Measurements from ENCODE around the gene UTY.

UTY gene

DNA sequence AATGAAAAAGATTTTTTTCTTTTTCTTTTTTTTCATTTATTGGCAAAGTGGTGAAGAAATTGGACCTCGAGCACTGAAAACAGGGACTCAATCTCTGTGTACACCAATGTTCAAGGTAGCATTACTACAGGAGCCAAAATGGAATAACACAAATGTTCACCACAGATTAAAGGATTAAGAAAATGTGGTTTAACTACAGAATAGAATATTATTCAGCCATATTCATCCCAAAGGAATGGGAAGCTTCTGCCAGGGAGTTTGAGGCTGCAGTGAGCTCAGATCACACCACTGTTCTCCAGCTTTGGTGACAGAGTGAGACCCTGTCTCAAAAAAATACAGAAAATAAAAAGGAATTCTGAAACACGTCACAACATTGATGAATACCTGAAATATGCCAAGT, 81.0 kb downstream of the UTY start:
- DNase-seq: no peak

- DNase-seq: no peak
Observed at GRCh38 chrY:13381110-13381683, 98.6 kb downstream of the UTY start.

DNA sequence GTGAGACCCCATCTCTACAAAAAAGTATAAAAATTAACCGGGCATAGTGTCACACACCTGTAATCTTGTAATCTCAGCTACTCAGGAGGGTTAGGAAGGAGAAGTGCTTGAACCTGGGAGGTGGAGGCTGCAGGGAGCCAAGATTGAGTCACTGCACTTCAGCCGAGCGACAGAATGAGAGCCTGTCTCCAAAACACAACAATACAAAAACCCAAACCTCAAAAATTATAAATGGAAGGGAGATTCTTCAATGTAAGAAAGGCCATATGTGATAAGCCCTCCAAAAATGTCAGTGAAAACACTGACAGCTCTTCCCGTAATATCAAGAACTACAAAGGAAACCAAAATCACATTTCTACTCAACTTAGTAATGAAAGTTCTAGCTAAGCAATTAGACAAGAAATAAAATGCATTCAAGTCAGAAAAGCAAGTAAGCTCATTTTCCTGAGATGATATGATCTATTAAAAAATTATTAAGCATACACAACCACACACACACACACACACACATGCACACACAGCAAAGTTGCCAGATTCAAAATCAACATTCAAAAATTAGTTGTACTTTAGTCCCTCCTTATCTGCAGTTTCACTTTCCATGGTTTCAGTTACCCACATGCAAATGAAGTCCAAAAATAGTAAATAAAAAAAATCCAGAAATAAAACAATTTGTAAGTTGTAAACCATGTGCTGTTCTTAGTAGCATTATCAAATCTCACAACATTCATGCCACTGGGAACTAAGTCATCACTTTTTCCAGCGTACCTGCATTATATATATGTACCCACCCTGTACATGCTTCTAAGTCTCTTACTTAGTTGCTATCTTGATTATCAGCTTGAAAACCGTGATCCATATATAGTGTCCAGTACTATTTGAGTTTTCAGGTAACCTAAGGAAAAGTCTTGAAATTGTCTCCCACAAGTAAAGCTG, 108.7 kb downstream of the UTY start:
- DNase-seq: no peak

GRCh38 chrY:13370245-13370644, 109.6 kb downstream of the UTY start:
- no peak for DNase-seq

- no peak for DNase-seq
Observed at GRCh38 chrY:13368513-13368845, 111.4 kb downstream of the UTY start.

DNA sequence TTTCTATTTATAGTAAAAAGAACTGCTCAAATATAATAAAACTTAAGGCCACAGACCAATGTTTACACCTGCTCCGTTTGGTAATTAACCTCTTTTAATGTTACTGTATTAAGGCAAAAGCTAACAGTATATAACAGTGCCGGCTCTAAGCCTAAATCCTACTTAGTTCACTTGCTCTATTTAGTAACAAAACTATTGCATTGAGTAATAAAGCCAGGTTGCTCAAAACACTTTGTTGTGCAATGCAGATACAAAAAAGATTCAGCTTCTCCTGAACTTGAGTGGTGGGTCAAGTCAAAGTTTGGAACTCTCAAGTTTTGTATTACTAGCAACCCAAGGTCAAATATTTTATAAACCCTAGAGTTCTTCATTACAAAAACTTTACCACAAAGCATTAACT, 116.2 kb downstream of the UTY start:
- no peak for DNase-seq

DNA sequence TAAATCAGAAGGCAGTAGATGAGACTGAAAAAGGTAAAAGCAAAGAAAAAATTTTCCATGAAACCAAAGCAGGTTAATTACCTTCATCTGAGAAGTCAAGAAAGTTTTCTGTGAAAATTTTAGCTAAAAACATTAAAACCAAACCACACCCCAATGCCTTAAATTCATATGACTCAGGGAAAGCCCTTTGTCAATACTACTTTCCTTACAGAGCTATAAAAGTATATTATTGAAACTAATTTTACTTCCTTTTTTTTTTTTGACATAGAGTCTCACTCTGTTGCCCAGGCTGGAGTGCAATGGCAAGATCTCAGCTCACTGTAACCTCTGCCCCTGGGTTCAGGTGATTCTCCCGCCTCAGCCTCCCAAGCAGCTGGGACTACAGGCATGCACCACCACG, 117.2 kb downstream of the UTY start:
- DNase-seq: no peak

- DNase-seq: no peak
Observed at GRCh38 chrY:13361656-13362636, 117.9 kb downstream of the UTY start.

- no peak for DNase-seq
Observed at GRCh38 chrY:13351443-13351842, 128.4 kb downstream of the UTY start.

GRCh38 chrY:13347106-13347505, 132.7 kb downstream of the UTY start:
- DNase-seq: no peak

DNA sequence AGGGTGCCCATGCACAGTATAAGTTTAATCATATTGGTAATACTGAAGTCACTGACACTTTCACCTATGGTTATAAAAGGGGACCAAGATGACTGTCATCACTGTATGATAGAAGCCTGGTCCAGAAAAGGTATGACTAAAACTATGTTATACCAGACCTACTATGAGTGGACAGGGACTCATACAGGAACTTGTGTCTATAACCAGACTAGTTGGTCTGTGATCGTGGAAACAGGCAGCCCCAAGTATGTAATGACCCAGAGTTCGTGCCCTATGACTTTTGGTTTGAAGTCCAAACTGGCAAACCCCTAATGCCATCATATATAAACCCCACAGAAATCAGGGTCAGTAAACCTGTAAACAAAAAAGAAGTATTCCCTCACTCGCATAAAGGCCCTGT, 134.3 kb downstream of the UTY start:
- DNase-seq: no peak

DNA sequence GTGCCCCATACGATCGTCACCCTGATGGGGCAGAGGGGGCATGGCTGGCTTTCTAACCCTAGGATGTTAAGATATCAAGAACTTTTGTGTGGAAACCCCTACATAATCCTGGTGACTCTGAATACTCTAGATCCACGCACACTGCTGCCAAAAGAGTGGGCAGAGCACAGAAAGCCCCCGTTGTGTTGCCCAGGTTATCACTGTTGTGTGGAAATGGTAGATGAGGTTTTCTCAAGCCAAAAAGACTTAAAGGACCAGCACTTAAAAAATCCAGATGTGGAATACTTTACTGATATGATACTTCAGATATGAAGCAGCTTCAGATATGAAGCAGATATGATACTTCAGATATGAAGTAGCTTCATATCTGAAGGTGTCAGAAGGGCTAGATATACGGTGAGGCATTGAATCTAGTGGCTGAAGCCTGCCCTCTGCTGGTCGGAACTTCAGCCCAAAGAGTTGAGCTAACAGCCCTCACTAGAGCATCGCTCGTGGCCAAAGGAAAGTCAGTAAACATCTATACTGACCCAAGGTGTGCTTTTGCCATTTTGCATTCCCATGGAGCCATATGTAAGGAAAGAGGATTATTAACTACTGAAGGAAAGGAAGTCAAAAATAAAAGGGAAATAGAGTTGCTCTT, 136.4 kb downstream of the UTY start:
- DNase-seq: no peak

DNA sequence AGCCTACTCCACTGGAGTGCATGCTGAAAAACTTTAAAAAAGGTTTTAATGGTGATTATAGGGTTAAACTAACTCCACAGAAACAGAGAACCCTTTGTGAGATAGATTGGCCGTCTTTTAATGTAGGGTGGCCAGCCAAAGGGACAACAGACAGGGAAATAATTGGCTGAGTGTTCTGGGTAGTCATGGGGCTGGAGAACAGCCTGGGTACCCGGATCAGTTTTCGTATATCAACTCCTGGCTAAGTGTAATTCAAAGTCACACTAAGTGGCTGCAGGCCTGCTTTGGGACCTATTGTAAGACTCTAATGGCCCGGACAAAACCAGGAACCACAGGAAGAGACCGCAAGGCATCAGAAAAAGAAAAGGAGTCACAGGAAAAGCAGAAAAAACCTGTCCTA, 139.9 kb downstream of the UTY start:
- DNase-seq: no peak

GRCh38 chrY:13339381-13339780, 140.5 kb downstream of the UTY start:
- no peak for DNase-seq

DNA sequence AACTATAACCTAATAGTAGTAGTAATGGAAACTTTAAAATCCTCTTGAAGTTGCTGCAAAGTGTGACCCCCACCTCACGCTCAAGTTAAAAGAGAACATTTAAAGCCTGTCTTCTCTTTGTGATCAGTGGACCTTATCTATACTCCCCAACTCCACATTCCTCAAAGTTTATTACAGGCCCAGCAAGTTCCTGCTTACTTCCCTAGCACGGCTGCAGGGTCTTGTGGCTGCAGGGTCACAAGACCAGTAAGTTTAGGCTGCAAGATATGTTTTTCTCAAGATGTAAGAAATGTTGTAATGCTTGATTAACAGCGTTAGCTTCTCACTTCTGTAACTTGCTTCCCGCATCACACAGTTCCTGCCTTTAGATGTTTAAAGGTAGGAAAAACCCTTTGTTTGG, 141.1 kb downstream of the UTY start:
- no peak for DNase-seq

GRCh38 chrY:13337934-13338333, 141.9 kb downstream of the UTY start:
- DNase-seq: no peak

DNA sequence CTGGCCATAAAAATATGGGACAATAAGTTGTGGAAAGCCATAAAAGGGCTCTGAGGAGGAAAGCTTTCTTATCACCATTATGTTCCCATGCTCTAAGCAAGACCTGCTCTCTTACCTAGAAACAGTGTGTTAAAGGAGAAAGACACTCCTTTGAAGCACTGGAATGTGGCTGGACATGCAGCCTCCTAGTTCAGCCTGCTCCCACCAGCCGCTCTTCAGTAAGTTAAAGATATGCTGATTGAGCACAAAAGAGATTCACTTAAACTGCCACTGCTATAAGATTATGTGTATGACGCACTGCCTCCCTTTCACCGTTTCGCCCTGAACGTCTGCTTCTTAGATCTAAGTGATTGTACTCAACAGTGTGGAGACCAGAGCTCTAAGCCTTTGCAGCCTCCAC, 146.0 kb downstream of the UTY start:
- no peak for DNase-seq

- DNase-seq: no peak
Observed at GRCh38 chrY:13330651-13331050, 149.2 kb downstream of the UTY start.

DNA sequence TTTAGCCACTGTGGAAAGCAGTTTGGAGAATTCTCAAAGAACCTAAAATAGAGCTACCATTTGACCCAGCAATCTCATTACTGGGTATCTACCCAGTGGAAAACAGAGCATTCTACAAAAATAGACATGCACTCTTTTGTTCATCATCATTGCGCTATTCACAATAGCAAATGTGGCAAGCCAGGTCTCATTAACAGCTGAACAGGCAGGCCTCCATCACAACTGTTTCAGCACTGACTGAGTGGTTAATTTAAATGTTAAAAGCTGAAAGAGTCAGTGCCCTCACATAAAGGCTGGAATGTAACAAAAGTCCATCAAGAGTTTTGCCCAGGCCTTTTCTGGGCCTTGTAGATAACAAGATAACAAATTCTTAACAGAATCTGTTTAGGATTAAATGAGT, 166.9 kb downstream of the UTY start:
- DNase-seq: no peak

DNA sequence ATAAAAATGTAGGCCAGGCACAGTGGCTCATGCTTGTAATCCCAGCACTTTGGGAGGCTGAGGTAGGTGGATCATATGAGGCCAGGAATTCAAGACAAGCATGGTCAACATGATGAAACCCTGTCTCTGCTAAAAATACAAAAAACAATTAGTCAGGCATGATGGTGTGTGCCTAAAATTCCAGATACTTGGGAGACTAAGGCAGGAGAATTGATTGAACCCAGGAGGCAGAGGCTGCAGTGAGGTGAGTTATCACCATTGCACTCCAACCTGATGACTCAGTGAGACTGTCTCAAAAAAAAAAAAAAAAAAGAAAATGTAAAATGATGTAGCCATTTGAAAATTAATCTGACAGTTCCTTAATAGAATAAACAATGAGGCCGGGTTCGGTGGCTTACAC, 171.9 kb downstream of the UTY start:
- no peak for DNase-seq

- DNase-seq: no peak
Observed at GRCh38 chrY:13300795-13301194, 179.0 kb downstream of the UTY start.

DNA sequence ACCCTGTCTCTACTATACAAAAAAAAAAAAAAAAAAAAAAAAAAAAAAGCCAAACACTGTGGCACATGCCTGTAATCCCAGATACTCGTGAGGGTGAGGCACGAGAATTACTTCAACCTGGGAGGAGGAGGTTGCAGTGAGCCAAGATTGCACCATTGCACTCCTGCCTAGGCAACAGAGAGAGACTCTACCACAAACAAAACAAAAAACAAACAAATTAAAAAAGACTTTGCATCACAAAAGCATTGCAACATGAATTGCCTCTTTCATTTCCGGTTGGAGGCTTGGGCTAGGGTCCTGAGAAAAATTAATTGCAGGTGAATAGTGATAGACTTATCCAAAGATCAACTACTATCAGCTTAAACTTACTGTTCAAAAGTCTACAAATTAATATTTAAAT, 180.4 kb downstream of the UTY start:
- no peak for DNase-seq

Data from right hindlimb (tissue), 1 donor.